GM12875 (cell line): ENCODE results near the gene EHD4.

Experiments
- H3K4me3 ChIP-seq: one replicate; pipeline ENCODE4 v1.5.1; 2011; ENCODE audit warnings: low read depth, low read length, control low read depth
- CTCF ChIP-seq: IDR thresholded peaks from 2 replicates; pipeline ENCODE4 v1.5.1; 2011; ENCODE audit warnings: low read depth, mild to moderate bottlenecking, control low read depth, inconsistent platforms, low read length, moderate library complexity, borderline replicate concordance; ENCODE audit not compliant: insufficient read depth

The EHD4 gene

GRCh38 chr15:41994772-41995475 lies 22.6 kb upstream of the EHD4 start:
- H3K4me3 ChIP-seq, result no peak overlapping the region

GRCh38 chr15:41994171-41994650 lies 21.9 kb upstream of the EHD4 start:
- TF ChIP-seq CTCF, result no peak
- H3K4me3 ChIP-seq, result no peak overlapping the region

More at GRCh38 chr15:41994772-41995475, 22.6 kb upstream of the EHD4 start:
- no peak for TF ChIP-seq CTCF

DNA sequence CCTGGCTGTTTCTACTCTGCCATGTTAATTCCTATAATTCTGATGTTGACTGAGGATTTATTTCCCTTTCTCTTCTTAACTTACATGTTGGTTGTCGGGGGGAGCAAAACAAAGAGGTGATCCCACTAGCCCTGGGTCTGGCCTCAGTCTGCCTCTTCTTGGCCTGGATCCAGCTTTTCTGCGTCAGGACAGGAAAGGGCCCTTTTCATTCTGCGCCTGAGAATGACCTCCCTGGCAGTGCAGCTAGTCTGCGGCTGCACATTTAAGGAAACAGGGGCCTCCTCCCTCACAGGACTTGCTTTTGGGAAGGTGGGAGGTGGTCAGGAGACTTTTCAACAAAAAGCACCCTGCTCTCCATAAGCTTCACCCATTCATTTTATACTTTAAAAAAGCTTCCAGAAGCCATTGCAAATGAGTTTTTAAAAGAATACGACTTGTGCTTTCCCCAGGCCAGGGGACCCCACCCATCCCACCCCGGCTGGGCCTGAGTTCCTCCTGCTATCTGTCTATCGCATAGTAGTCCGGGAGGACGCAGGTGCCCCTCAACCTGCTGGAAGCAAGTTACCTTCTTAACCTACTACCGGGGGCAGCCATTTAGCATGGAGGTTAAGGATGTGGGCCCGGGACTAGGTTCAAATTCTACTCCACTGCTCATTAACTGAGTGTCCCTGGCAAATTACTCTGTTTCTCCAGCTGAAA lies 21.3 kb upstream of the EHD4 start:
- no peak for TF ChIP-seq CTCF
- H3K4me3 ChIP-seq, result no peak overlapping the region

GRCh38 chr15:41992803-41993190 lies 20.4 kb upstream of the EHD4 start:
- no peak for TF ChIP-seq CTCF
- no peak overlapping the region for H3K4me3 ChIP-seq

DNA sequence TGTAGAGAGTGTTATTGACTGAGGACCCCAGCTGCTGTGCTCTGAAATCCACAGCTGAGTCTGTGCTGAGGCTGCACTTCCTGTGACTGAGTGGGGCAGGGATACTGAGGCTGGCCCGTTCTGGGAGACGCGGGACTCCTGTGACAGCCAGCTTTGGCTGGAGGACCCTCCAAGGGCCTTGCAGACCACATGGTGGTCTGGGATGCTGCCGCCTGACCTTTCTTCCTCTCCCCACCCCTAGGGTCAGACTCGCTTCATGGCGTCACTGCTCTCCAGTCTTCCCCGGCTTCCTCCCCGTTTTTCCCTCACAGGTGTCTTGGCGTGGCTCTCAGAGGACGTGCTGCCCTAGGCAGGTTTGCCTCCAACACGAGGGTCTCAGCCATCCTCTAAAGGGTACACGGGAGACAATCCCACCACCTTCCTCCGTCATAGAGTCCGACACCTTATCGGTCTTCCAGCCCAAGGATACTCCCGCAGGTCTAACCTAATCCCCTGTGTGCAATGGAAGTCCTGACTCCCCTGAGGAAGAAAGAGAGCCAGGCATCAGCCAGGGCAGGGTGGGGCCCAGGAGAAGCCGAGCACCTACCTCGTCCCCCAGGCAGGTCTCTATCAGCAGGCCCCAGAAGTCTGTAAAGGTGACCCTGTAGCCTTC lies 19.9 kb upstream of the EHD4 start:
- no peak for TF ChIP-seq CTCF
- no peak overlapping the region for H3K4me3 ChIP-seq

DNA sequence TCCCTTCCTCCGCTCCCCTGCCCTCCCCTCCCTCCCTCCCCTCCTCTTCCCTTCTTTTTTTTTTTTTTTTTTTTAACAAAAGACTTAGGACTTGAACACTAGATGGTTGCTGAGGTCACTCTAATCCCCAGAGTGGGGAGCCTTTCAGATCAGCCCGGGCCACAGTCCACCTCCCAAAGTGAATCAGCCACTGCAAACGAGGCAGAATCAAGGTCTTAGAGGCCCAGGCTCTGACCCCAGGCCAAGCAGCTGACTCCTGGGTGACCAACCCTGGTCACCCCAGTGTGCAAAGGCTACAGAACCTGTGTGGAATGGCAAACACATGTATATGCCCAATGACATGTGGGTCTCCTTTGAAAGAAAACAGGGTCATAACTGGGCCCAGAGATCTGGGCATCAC lies 18.3 kb upstream of the EHD4 start:
- H3K4me3 ChIP-seq, result no peak overlapping the region
- TF ChIP-seq CTCF, result no peak
